ENCODE measurements around the gene DET1. TPM values are rescaled to one million over a fixed set of nuclear protein-coding genes. Genes with fewer than 3 reads are reported as not detected.

Gene DET1
- total RNA-seq, 1 donor from 2014 or later, result 1.6 TPM

DNA sequence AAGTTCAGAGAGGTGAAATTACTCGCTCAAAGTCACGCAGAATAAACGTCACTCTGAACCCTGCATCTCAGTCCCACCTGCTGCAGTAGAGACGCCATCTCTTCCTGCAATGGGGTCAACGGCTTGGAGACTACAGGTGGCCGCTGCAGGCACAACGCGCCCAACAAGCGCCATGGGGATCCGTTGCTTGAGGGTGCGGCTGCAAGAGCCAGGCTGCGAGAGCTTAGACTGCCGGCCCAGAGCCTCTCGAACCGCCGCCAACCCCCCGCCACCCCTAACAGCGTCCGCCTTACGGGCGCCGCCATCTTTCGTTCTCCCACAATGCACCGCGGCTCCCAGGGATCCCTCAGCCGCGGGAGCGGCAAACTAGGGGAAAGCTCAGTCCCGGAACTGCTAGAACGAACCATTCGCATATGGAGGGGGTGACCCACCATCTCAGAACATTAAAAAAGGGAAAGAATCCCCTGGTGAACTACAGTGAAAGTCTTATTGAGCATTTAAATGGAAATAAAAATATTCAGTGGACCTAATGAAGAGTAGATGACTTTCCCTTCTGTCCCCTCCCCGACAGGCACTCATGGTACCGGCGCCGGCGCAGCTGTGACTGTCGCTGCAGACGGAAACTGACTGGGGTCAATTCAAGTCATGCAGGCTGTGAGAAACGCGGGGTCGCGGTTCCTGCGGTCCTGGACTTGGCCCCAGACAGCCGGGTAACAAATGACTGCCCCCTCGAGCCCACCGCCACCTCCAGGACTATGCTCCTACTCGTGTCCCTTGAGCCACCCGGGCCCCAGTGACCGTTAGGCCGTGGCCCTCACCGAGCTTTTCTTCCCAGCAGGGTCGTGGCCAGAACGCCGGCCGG lies 79.2 kb downstream of the DET1 start, which contains the start of the genes MRPL46 and MRPS11:
Gene MRPL46, minus strand, starts transcription at position 316 of the 862 bp plus-strand sequence. Its CDS starts 11 bp downstream, at position 305.
Gene MRPS11, plus strand, starts transcription at position 636 of the 862 bp plus-strand sequence. Its CDS starts 10 bp downstream, at position 646.
- DNase-seq (ENCODE audit: low read depth in 2 of 2), result peak; percentile 88 to 91

DNA sequence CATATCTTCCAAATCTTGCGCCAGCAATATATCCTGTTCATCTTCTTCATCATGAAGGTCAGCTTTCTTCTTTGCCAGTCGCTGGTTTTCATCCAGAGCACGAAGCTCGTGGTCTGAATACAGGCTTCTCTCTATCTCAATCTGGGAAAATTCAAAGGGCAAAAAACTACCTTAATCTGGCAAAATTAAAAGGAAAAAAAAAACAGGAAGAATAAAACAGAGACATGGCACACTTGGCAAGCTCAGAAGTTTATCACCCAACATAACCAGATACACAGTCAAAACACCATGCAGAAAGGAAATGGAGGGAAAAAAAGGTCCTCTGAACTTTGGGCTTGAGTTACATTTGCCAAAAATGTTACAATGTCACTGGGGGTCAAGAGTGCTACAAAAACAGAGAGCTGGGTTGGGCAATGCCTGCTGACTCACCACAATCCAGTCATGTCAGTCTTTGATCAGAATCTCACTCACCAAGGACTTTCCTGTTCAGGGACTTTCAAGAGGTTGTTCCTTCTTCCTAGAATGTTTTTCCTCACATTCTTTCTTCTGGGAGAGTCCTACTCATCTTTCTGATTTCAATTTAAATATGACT lies 80.8 kb downstream of the DET1 start:
- DNase-seq (ENCODE audit: low read depth in 2 of 2), result peak; percentile 55 to 80

DNA sequence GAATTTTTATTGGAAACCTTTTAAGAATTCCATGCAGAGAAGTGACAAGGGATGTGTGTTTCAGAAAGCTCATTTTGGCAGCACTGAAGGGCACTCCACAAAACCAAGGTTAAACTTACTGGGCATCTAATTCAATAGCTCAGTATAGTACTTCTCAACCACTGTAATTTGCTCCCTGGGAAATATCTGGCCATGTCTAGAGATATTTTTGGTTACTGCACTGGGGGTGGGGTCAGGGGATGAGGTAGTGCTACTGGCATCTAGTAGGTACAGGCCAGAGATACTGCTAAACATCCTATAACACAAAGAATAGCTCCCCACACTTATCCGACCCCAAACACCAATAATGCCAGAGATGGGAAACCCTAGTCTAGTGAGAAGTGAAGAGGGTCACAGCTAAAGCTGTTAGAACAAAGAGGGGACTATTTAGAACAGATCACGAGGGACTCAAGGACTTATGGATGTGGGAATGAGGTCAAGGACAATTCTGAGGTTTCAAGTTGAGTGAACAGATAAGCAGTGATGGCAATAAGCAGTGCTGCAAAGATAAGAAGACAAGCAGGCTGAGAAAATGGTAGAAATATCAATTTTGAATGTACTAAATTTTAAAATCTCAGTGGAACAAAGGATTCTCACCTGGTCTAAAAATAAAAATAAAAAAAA lies 82.5 kb downstream of the DET1 start:
- no peak for DNase-seq (ENCODE audit: low read depth in 2 of 2)

Other genes starting within 250 kb of the DET1 start
- gene MRPL46, start 79.3 kb downstream of the DET1 start, total RNA-seq, result 12.0 and 15.5 TPM in 2 replicates
- 20.5 and 29.4 TPM in 2 replicates for gene MRPS11, start 79.0 kb downstream of the DET1 start, total RNA-seq
- 36.4 and 37.5 TPM in 2 replicates for gene AEN, start 74.7 kb upstream of the DET1 start, total RNA-seq
- gene ISG20, start 92.3 kb upstream of the DET1 start, total RNA-seq, result 13.5 and 54.4 TPM in 2 replicates

Data from lung microvascular endothelial cell (primary cell).